ENCODE results near the gene FARP1.

FARP1 gene

DNA sequence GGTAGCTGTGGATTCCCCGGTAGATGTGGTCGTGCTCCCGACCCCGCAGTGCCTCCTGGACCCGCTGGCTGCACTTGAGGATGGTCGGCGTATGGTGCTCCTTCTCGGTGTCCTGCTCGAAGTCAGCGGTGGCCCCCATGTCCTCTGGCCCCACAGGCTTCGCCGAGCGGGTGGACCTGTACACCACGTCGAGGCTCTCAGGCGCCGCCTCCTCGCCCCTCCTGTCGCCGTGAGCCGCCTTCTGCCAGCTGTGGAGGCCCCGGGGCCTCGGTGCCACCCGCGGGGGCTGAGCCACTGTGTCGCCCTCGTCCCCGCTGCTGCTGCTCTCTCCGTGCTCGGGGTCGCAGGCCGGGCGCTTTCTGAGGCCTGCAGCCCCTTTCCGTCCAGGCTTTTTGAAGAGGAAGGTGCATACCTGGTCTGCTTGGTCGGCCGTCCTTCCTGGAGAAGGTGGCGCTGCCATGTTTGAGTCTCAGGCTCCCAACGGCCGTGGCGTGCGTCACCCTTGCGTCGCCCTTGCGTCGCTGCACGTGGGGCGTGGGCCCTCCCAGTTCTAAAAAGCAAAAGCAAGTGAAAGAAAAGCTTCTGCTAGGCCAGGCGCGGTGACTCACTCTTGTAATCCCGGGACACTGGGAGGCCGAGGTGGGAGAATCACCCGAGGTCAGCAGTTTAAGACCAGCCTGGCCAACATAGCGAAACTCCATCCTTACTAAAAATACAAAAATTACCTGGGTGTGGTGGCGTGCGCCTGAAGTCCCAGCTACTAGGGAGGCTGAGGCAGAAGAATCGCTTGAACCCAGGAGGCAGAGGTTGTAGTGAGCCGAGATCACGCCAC lies 34.1 kb downstream of the FARP1 start, which contains the start of gene RNF113B:
TSS of gene RNF113B (minus strand) at position 493 of the 832 bp plus-strand sequence. CDS start at position 460, 33 bp downstream.
- no peak for DNase-seq

DNA sequence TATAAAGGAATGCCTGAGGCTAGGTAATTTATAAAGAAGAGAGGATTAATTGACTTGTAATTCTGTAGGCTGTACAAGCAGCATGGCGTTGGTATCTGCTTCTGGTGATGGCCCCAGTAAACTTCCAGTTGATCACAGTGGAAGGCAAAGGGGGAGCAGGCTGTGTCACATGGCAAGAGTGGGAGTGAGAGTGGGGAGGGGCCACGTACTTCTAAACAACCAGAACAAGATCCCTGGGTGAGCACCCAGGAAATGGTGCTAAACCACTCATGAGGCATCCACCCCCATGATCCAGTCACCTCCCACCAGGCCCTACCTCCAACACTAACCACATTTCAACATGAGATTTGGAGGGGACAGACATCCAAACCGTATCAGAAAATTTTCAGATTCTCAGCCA lies 37.2 kb downstream of the FARP1 start:
- DNase-seq = no peak

- no peak for DNase-seq
Observed at GRCh38 chr13:98181111-98181815, 38.4 kb downstream of the FARP1 start.

- DNase-seq = no peak
Observed at GRCh38 chr13:98182153-98182552, 39.3 kb downstream of the FARP1 start.

DNA sequence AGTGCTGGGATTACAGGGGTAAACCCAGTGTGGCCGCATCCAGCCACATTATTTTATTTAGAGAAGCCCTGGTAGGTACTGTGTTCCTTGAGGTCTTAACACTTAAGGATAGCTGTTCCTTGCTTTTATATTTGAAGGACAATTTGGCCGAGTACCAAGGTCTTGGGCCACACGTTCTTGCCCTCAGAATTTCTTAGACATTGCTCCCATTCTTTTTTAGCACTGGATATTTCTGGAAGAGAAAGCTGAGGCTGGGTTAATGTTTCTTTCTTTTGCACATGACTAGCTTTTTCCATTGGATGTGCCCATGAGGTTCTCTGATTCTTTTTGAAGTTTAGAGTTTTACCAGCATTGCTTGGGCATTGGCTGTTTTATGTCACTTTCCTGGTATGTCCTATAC lies 39.7 kb downstream of the FARP1 start:
- DNase-seq = no peak

GRCh38 chr13:98184792-98185191 lies 41.9 kb downstream of the FARP1 start:
- DNase-seq = no peak

DNA sequence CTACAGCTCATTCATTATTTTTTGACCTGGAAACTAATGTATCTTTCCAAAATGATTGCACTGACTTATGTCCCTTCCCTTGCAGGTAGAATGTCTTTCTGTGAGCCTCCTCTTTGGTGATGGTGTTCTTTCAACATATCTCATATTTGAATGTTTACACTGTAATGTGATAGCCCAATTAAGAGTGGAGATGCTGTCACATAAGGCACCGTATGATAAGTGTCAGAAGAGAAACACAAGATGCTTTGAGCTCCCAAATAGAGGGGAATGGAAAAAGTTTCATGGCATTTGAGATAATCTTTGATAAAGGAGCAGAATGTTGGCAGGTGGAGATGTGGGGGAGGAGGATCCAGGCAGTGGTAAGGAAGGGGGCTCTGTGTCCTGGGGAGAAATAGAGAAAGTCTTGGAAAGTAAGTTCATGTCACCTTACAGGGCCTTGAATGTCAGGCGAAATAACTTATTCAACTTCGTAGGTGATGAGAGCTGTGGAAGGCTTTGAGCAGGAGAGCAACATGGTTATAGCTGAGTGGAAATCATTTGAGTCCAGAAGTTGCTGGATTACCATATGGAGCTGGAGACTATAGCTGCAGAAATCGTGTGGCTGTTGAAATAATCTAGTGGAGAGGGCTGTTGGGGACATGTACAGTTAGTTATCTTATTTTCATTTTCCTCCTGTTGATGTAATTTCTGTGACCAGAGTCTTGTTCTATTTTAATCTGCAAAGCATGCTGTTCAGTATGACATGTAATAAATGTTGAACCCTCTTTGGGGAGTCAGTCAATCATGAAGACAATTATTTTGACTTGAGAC lies 44.5 kb downstream of the FARP1 start:
- no peak for DNase-seq

GRCh38 chr13:98187965-98188261 lies 45.0 kb downstream of the FARP1 start:
- DNase-seq = no peak

DNA sequence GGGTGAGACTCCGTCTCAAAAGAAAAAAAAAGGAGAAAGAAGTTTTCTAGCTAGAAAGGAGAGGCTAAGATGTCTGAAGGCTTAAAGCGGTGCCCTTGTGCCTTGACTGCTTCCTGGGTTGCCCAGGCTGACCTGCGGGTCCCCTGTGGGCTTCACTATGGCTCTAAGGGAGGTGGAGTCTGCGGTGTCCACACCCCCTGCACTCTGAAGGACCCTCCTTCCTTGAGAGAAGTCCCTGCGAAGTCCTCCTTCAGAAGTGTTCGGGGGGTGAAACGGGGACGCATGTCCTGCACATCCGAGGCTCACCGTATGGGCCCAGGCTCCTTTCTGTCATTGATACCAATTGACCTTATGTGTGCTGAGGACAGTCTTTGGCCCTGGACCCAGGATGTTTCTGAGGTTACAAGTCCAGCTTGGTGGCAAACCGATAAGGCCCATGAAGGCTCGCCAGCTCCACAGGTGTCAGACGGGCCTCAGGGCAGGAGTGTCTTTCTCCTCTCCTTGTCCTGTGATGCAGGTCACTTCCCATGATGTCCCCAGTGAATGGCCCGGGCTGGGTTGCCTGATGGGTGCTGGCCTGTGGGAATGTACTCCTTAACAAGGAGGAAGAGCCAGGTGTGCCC lies 45.8 kb downstream of the FARP1 start:
- DNase-seq = no peak

GRCh38 chr13:98189841-98190505 lies 47.1 kb downstream of the FARP1 start:
- DNase-seq = no peak

- no peak for DNase-seq
Observed at GRCh38 chr13:98190889-98191444, 48.1 kb downstream of the FARP1 start.

DNA sequence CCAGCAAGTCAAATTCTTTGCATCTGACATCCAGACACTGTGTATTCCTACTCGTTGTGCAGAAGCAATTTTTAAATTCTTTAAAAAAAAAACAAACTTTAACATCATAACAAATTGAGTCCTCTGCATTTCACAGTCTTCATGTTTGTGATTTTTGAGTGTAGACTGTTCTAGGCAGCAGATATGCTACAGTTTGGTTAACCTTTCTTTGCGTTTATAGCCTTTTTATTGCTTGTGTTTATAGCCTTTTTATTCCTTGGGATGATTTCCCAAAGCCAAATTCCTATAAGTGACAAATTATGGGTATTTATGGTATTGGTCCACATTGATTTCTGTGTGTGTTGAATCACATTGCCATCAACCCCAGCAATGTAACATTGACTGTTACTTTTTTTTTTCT lies 49.1 kb downstream of the FARP1 start:
- no peak for DNase-seq

DNA sequence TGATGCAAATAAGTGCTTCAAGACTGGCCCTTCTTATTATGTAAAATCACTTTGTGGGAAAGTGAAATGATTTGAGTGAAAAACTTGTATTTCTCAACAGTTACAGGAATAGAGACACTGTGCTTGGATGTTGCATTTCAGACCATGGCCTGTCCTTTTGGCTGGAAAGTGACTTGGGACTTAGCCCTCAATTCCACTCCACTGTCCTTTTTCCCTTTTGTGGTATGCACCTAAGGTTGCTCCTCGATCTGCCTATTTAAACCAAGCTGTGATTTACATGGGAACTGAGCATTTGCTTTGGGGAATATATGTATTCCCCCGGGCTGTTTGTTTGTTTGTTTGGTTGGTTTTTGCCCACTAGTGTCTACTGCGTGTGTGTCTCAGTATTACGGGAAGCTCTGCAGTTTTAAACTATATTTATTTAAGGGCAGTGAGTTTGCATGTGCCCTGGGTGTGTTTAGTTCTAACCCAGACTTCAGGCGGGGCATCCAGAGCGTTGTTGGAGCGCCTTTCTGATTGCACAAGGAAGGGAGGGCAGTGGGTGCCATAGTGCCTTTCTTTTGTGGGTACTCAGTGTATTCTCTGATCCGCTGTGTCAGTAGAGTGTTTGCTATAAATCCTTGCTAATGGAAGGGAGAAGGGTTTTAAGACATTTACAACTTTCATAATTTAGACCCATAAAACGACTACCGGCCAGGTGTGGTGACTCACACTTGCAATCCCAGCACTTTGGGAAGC lies 52.3 kb downstream of the FARP1 start:
- no peak for DNase-seq

DNA sequence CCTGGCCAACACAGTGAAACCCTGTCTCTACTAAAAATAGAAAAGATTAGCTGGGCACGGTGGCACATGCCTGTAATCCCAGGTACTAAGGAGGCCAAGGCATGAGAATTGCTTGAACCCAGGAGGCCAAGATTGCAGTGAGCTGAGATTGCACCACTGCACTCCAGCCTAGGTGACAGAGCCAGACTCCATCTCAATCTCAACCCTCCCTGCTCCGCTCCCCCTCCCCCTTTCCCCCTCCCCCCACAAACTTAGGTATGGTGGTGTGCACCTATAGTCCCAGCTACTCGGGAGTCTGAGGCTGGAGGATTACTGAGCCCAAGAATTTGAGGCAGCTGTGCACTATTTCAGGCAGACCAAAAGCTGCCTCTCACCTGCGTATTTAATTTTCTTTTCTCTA lies 55.8 kb downstream of the FARP1 start:
- DNase-seq = no peak

DNA sequence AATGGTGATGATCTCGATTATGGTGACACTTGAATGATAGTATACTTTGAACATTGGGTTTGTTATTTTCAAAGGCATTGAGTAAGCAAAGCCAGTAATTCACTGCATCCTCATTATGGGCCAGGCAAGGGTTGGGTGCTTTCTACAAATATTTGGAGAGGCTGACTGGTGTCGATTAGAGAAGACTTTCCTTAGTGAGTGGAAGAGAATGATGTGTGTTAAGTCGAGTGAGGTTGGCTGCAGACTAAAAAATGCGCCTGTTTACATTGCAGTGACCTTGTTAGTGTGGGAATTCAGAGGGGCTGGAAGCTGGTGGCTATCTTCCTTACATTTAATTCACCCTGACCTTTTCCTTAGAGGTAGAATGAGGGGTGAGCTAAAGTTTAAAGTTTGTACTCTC lies 56.6 kb downstream of the FARP1 start:
- no peak for DNase-seq

DNA sequence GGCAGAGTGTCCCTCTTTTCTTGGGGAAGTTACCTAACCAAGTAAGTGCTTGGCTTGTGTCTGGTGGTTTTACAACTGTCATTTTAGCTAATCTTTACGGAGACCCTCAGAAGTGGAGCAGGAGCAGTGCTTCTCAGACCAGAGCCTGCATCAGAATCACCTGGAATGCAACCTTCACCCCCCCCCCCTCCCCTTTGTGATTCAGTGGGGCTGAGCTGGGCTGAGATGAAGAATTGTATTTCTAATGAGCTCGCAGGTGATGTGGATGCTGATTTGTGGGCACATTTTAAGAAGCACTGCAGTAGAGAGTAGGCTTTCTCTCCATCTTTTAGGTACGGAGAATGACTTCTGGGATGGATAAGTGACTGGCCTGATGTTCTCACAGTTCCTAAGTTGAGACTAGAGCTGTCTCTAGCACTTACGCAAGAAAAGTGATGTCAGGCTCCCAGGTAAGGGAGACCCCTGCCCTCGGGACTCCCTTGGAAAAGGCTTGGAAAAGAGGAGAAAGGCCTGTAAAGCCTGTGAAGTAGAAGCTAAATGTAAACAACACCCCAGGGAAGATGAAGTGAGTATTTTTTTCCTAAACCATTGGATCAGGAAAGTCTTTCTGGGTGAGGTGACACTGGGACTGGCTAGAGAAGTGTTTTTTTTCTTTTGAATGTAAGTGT lies 57.5 kb downstream of the FARP1 start:
- no peak for DNase-seq

GRCh38 chr13:98201189-98201588 lies 58.3 kb downstream of the FARP1 start:
- DNase-seq = no peak

GRCh38 chr13:98201984-98202383 lies 59.1 kb downstream of the FARP1 start:
- DNase-seq = no peak

GRCh38 chr13:98203646-98204326 lies 60.9 kb downstream of the FARP1 start:
- DNase-seq = no peak

GRCh38 chr13:98204546-98204945 lies 61.7 kb downstream of the FARP1 start:
- DNase-seq = no peak
